GM18517 (cell line): ENCODE results near the gene KMT2D.

Experiments
- ATAC-seq: cut with Tn5 transposase; IDR thresholded peaks from one replicate; pipeline ENCODE4 v1.9.1; 2021; ENCODE audit warnings: mild to moderate bottlenecking, moderate library complexity; ENCODE audit not compliant: unreplicated experiment

The KMT2D gene, protein sequence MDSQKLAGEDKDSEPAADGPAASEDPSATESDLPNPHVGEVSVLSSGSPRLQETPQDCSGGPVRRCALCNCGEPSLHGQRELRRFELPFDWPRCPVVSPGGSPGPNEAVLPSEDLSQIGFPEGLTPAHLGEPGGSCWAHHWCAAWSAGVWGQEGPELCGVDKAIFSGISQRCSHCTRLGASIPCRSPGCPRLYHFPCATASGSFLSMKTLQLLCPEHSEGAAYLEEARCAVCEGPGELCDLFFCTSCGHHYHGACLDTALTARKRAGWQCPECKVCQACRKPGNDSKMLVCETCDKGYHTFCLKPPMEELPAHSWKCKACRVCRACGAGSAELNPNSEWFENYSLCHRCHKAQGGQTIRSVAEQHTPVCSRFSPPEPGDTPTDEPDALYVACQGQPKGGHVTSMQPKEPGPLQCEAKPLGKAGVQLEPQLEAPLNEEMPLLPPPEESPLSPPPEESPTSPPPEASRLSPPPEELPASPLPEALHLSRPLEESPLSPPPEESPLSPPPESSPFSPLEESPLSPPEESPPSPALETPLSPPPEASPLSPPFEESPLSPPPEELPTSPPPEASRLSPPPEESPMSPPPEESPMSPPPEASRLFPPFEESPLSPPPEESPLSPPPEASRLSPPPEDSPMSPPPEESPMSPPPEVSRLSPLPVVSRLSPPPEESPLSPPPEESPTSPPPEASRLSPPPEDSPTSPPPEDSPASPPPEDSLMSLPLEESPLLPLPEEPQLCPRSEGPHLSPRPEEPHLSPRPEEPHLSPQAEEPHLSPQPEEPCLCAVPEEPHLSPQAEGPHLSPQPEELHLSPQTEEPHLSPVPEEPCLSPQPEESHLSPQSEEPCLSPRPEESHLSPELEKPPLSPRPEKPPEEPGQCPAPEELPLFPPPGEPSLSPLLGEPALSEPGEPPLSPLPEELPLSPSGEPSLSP (N-terminal part only)

DNA sequence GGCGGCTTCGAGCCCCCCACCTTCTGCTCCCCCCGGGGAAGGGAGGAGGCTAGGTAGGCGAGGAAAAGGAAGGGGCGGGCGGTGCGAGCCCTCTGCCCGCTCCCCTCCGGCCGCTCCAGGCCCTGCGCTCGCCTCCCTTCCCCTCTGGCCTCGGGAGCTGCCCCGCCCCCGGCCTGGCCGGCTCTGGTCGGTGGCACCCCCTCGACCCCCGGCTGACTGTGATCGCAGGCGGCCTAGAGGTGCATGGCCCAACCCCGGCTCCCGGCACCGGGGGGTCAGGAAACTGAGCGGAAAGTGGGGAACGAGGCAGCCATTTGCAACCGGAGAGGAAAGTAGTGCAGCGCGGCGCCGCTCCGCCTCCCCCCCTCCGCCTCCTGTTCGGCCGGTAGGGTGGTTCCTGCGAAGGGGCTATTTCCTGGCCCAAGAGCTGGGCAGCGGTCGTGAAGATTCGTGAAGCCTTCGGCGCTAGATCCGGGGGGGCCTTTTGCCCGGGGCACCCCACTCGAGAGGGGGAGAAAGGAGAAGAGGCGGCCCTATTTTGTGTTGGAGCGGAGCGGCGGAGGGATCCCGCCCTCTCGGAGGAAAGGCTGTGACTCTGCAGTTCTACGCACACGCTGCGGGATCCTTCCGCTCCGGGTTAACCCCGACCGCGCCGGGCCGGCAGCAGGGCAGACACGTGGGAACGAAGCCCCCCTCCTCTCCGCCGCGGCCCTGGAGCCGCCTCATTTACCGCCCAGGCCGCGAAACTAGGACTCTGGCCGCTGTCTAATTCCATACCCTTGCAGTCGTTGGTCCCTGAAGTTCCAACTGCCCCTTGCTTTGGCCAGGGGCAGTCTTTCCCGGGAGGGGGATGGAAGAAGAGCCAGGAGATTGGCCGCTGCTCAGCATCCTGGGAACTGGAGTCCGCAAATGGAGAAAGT, at the start of gene KMT2D:
KMT2D (minus strand) TSS at position 558 of the 920 bp plus-strand sequence. CDS start 5,470 bp downstream, outside the sequence.
- peak; percentile 41 for ATAC-seq

DNA sequence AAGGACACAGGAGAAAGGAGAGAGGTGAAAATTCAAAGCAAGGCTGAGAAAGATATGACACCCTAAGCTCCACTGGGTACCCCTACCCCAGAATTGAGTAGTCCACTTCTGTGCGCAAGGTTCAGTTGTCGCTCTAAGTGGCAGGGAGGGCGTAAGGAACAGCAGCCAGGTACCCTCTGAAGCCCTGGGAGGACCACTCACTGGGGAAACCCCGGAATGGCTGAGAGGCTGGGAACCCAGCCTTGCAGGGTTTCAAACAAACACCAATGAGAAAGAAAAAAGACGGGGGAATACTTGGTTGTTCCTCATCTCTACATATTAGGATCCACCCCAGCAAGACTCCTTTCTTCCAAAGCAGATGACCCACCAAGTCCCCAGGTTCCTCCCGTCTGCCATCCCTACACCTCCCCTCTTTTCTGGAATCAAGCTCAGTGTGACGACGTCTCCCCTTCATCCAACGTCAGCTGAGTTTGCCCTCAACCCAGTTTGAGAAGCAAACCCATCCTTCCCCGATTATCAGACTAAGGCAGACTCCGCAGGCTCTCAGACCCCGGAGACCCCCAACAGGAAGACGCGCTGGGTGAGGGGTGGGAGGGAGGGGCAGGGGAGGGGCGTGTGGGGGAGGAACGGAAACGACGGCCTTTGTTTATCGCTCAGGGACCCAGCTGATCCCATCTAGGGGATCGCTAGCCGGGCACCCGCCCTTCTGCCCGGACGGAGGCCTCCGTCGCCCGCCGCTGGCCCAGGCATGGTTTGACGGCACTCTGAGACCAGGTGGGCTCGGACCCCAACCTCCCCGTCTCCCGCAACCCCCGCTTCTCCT, 49.3 kb upstream of the KMT2D start:
- ATAC-seq: peak; percentile 5

DNA sequence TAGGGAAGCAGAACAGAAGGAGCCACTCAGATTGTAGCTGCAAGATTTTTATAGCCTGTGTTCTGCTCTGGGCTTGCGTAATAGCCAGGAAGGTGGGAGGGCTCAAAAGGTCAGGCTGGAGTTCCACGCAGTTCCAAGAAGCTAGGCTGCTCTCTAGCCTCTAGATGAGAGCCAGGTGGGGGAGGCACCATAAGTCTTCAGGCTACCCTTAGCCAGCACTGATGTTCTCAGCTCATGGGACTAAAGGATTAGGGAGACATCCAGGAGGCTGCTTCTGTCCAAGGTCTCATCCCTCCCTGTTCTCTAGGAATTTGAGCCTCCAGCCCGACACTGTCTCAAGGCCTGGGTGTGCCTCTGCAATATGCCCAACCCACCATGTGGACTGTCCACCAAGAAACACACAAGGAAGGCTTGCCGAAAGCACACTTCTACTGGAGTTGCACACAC, 48.4 kb upstream of the KMT2D start:
- no peak for ATAC-seq

DNA sequence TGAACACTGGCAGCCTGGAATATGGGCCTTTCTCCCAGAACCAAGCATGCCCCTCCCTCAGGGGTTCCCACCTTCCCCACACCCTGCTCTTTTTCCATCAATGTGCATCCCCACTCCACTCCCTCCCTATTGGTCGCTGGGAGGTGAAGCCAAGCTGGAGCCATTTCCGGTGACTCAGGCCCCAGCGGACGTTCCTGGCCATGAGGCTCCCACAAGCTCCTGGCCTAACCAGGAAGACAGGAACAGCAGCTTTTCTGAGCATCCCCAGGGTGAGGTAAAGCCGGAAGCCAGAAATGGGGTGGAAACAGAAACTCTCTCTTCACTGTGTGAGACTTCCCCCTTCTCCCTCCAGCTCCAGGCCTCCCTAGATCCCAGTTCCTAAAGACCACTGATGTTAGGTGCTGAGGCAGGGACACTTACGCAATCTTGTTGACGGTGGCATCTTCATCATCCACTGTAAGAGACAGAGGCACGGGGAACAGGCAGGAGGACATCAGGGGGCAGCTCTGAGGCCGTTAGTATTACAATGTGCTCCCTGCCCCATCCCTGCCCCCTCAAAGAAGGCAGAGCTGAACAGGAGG, 45.0 kb upstream of the KMT2D start:
- no peak for ATAC-seq

DNA sequence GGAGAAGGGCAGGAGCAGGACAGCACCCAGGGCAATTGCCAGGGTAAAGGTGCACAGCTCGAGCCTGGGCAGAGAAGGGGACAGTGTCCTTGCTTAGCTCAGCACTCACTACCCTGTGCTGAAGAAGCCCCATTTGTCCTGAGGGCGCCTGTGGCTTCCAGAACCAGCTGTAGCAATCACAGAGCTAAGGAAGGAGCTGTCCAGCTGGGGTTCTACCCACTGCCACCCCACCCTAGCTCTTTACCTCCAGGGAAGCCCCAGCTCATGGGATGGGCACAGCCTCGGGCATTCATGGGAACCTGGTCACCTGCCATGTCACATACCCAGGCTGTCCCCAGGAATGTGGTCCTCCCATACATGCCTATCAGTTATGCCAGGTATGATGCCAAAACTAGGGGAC, 44.2 kb upstream of the KMT2D start:
- no peak for ATAC-seq

DNA sequence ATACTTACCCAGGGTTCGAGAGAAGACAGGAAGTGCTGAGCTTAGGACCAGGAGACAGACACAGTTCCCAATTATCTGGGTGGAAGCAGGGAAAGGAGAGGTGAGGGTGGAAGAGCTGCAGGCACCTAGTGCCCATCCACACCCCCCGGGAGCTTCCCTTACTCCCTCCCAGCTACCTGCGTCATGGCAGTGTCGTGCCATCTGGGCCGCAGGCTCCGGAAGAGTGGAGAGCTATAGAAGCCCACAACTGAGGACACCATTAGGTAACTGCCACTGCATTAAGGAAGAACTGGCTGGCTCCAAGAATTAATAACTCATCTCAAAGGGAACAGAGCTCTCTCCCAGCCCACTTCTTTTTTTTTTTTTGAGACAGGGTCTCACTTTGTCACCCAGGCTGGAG, 39.8 kb upstream of the KMT2D start:
- no peak for ATAC-seq

DNA sequence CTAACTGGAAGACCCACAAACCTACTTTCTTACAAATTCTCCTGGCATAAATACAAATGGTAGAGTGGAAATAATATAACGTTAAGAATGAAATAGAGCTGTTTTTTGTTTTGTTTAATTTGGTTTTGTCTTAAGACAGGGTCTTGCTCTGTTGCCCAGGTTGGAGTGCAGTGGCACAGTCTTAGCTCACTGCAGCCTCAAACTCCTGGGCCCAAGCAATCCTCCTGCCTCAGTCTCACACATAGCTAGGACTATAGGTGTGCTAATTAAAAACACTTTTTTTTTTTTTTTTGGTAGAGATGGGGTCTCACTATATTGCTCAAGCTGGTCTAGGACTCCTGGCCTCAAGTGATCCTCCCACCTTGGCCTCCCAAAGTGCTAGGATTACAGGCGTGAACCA, 38.1 kb upstream of the KMT2D start:
- no peak for ATAC-seq

DNA sequence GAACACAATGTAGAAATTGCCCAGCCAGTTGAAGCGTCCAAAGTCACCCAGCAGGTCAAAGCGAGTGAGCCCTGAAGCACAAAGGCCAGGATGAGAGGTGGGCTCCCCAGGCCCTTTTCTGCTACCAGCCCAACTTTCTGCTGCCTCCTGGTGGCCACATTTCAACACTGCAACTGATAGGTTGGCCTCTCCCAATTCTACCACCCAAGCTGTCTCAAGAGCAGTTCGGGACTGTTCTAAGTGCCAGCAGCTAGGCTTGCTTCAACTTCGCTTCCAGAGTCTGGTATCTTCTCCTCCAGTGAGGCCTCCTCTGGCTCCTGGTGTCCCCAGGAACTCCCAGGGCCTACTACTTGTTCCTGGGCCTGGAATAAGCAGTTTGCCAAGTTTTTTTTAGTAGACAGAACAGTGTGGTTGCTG, 37.4 kb upstream of the KMT2D start:
- ATAC-seq: no peak

DNA sequence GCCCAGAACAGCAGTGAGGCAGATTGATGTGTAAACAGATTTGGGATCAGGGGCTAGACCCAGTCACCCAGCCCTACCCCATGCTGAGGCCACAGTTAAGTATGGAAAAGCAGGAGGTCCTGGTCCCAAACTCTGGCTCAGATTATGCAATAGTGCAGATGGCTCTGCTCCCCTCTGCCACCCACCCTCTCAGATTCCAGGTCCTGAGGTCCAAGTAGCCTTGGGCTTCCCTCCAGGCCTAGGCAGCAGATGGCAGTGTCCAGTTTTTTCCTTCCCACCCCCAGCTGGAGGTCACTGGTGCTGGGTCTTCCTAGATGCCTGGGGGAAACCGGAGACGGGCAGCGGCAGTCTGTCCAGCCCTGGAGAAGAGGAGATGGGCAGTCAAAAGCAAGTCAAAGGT, 36.8 kb upstream of the KMT2D start:
- ATAC-seq: no peak

DNA sequence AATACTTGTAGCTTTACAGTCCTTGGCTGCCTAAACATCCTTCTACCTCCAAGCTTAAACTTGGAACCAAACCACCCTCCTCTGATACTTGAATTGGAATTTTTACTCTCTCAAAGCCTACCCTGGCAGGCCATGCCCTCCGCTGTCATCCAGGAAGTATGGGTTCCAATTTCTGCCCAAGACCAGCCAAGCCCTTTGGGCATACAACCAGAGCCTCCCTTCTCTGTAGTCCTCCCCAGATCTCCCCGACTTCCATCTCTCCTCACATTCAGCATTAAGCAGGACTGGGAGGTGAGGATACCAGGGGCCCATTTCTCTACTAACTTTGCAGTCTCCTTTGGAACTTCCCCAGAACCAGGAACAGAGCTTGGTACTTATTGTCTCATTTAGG, 34.4 kb upstream of the KMT2D start:
- no peak for ATAC-seq

DNA sequence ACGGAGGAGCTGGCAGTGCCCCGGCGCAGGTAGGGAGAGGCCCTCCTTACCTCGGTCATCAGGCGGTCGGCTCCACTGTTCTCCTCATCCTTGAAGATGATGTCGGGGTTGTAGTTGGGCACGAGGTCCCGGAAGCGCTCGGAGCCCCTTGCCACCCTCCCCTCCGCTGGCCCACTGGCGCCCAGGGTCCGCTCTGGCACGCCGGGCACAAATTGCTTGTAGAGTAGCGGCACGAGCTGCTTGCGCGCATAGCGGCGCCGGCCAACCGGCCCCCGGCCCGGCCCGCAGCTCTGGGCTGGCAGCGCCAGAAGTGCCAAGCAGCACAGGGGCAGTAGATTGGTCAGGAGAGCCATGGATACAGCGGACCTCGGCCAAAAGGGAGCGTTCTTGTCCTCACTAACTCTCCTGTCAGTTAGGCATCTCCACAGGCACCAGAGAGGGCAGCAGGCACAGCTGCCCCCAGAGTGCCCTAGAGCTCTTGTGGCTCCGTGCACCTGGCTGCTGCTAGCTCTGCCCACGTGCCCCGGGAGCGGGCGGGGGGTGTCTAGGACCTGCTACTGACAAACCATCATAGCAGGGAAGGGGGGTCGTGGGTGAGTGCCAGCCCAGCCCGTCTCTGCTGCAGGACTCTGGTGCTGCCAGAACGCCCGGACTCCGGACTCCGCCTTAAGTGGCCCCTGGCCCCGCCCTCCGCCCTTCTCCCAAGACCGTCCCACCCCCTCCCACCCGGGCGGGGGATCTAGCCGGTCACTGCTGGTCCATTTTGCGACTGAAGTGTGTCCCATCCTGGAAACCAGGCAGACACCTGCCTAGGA, 33.8 kb upstream of the KMT2D start, which contains the start of gene DHH:
DHH (minus strand) TSS at position 642 of the 815 bp plus-strand sequence; CDS start at position 353, 289 bp downstream.
- ATAC-seq: no peak

DNA sequence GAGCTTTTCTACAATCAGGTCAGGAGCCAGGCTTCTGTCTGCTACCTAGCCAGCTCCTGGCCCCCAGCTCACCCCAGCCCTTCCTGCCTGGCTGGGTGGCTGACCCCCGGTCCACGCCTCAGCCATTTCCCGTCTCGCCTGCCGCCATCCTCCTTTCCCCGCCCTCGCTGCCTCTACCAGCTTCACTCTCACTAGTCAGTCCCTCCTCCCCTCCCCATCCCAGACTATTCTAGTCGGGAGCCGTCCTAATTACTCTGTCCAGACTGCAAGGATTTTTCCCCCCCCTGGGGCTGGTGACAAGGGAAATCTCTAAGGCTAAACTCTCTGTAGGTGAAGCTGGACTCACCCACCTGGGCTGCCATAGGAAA, 33.2 kb upstream of the KMT2D start:
- ATAC-seq: no peak

DNA sequence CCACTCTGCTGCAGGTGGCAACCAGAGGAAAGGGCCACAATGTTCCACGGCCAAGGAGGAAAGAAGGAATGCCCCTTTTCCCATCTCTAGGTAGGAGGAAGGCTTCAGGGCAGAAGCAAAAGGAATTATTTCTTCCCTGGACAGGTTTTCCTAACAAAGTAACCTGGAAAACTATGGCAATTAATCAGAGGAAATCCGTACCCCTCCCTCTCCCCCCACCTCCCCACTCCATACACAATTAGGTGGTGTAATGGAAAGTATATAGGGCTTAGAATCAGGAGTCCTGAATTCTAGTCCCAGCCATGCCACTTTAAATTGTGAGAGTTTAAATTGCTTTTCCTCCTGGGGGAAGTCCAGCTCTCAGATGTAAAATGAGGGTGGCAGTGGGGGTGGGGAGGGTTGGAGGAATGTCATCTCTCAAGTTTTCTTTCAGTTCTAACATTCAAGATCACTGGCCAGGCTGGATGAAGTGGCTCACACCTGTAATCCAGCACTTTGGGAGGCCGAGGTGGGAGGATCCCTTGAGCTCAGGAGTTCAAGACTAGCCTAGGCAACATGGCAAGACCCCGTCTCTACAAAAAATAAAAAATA, 32.3 kb upstream of the KMT2D start:
- ATAC-seq: no peak

DNA sequence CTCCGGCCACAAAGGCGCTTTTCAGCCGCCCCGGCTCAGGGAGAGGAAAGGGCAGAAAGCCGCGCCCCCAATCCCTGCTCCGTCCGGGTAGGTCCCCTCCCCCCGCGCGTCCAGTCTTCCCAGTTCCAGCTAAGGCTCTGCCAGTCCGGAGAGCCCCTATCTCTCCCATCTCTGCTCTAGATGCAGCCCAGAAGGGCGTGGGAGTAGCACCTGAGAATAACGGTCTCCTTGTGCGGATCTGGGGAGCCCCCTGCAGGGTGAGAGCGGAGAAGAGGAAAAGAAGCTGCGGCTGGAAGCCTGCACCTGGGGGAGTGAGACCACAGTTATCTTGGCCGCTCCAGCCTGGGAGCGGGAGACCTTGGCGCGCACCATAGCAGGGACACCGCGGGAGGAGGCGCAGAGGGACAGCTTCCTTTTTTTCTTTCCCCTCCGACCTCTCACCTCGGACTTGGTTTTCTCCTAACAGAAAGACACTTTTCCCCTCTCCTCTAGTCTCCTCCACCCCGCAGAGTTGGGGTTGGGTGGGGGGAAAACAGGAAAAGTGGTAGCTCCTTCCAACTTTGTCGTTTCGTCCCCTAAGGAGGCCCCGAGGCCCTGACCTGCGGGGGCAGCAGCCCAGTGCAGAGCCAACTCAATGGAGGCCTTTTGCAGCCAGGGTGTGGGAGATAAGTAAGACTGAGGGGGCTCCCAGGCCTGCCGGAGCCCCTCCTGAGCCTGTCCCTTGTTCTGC, 31.7 kb upstream of the KMT2D start:
- no peak for ATAC-seq

DNA sequence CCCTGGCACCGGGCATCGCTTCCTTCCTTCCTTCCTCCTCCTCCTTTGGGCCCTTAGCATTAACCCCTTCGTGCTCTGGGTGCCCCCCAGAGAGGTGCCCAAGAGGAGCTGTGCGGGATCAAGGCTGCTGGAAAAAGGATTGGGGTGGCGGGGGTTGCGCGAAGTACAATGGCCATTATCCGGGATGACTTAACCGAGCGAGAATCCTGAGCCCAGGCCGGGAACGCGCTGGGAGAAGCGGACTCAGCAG, 31.2 kb upstream of the KMT2D start:
- ATAC-seq: no peak

DNA sequence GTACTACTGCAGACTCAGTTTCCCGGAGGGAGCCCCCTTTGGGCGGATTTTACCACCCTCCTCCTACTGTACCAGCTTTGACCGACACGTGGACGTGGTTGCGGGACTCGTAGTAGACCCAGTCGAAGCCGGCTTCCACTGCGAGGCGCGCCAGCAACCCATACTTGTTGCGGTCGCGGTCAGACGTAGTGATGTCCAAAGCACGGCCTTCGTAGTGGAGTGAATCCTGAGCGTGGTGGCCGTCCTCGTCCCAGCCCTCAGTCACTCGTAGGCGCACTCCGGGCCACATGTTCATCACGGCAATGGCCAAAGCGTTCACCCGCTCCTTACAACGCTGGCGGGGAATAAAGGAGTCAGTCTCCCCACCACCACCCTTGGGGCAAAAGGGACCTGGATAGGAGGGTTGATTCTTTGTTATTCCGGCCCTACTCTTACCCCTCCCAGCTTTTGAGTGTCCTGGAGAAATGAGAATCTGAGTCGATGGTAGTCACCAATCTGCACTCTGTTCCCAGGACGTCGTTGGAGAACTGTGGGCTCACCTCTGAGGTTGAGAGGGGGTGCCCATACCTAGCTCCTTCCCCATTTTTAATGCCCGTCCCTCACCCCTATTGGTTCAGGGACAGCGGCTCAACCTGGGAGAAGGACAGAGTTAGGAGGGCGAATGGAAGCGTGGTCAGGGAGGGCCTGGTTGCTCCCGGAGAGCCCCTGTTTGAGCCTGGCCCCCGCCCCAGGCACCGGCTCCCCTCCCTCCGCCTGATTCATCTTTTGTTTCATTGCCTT, 30.7 kb upstream of the KMT2D start:
- no peak for ATAC-seq
